ENCODE results near the gene ANKRD34C.

DNA sequence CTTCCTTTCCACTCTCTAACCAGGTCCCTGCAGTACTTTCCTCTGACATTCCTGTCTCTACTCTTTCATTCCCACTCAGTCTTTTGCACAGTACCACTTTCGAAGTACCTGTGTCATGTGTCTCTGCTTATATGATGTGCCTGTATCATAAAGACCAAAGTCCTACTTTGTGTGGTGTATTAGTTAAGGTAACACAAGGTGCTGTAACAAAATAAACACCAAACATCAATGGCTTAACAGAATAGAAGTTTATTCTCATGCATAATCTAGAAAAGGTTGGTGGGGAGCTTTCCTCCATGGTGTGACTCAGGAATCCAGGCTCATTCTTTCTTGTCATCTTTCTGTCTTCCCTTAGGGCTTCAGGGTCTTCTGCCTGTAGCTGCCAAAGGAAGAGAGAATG is 31.7 kb downstream of the ANKRD34C start:
- TF ChIP-seq, protein P1, sequence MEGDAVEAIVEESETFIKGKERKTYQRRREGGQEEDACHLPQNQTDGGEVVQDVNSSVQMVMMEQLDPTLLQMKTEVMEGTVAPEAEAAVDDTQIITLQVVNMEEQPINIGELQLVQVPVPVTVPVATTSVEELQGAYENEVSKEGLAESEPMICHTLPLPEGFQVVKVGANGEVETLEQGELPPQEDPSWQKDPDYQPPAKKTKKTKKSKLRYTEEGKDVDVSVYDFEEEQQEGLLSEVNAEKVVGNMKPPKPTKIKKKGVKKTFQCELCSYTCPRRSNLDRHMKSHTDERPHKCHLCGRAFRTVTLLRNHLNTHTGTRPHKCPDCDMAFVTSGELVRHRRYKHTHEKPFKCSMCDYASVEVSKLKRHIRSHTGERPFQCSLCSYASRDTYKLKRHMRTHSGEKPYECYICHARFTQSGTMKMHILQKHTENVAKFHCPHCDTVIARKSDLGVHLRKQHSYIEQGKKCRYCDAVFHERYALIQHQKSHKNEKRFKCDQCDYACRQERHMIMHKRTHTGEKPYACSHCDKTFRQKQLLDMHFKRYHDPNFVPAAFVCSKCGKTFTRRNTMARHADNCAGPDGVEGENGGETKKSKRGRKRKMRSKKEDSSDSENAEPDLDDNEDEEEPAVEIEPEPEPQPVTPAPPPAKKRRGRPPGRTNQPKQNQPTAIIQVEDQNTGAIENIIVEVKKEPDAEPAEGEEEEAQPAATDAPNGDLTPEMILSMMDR (IDR thresholded peaks at IDR 0.05), result no peak
- TF ChIP-seq JUN (IDR thresholded peaks at IDR 0.05) (no peak), EP300 (IDR thresholded peaks at IDR 0.05) (no peak), ZSCAN20 (CRISPR knock-in tag; IDR thresholded peaks at IDR 0.05) (no peak), POLR2A (IDR thresholded peaks at IDR 0.05; ENCODE audit: low read length) (no peak), CBX2 (IDR thresholded peaks at IDR 0.05; ENCODE audit: borderline replicate concordance, low read depth) (no peak), CEBPB (IDR thresholded peaks at IDR 0.05) (no peak), ESRRA (IDR thresholded peaks at IDR 0.05; ENCODE audit: borderline replicate concordance, low read length) (no peak), SMC3 (IDR thresholded peaks at IDR 0.05) (no peak), NR3C1 (IDR thresholded peaks at IDR 0.05) (no peak), RAD21 (conservative IDR thresholded peaks at IDR 0.05 in 1 of 2, IDR thresholded peaks at IDR 0.05 in 1 of 2) (no peak)
- TF ChIP-seq, protein P2, sequence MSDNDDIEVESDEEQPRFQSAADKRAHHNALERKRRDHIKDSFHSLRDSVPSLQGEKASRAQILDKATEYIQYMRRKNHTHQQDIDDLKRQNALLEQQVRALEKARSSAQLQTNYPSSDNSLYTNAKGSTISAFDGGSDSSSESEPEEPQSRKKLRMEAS (IDR thresholded peaks at IDR 0.05), result no peak
